Breast epithelium (tissue), 3 donors: Measurements from ENCODE around the gene KRT76.

ENCODE experiments used
- CTCF ChIP-seq, 3 donors: fragments of 450-650 bp; IDR thresholded peaks; one replicate each; pipeline ENCODE4 v1.5.1; 2016 to 2017; ENCODE audit warnings: antibody characterized with exemption in 3 of 3, mild to moderate bottlenecking in 3 of 3, moderate library complexity in 3 of 3
- POLR2A ChIP-seq: fragments of 450-650 bp; IDR thresholded peaks from one replicate; pipeline ENCODE4 v1.6.1; 2016; ENCODE audit warnings: antibody characterized with exemption, mild to moderate bottlenecking, moderate library complexity

GRCh38 chr12:52776913-52777395 is at the start of gene KRT76:
- TF ChIP-seq CTCF (IDR thresholded peaks at IDR 0.05) (no peak), POLR2A (no peak)
